T-helper 22 cell (primary cell): Measurements from ENCODE around the gene PTAFR.

Experiments
- DNase-seq: peaks from one replicate; pipeline ENCODE4 v3.0.0-alpha.2; 2020; ENCODE audit warnings: low read depth

The PTAFR gene

DNA sequence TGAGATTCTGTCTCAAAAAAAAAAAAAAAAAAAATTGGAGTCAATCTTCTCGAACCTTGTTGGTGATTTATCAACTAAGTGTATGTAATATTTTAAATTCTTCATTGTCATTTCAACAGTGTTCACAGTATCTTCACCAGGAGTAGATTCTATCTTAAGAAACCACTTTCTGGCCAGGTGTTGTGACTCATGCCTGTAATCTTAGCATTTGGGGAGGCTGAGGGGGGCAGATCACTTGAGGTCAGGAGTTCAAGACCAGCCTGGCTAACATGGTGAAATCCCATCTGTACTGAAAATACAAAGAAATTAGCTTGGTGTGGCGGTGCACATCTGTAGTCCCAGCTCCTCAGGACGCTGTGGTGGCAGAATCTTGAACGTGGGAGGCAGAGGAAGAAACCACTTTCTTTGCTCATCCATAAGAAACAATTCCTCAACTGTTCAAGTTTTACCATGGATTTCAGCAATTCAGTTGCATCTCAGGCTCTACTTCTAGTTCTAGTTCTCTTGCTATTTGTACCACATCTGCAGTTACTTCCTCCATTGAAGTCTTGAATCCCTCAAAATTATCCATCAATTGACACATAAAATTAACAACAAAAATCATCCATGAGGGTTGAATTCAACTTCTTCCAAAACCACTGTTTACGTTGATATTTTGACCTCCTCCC lies 57.7 kb downstream of the PTAFR start:
- no peak for DNase-seq

DNA sequence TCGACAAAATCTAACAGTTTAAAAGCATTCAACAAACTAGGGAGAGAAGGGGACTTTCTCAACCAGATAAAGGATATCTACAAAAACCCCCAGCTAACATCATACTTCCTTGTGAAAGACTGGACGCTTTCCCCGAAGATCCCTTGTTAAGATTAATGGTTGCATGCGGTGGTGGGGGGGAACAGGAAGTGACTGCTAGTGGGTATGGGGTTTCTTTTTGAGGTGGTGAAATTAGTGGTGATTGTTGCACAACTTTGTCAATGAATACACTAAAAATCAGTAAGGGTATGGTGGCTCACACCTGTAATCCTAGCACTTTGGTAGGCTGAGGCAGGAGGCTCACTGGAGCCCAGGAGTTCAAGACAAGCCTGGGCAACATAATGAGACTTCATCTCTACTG lies 61.2 kb downstream of the PTAFR start:
- DNase-seq = peak; percentile 7

DNA sequence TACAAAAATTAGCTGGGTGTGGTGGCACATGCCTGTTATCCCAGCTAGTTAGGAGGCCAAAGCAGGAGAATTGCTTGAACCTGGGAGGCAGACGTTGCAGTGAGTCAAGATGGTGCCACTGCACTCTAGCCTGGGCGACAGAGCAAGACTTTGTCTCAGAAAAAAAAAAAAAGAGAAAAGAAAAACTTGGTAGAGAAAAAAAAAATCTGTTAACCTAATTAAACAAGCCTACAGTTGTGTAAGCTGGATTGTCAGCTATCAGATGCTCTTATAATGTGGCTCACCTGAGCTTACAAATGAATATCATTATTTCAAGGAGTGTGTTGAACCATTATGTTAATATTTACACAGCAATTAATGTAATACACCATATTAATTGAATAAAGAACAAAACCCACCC lies 61.6 kb downstream of the PTAFR start:
- no peak for DNase-seq

DNA sequence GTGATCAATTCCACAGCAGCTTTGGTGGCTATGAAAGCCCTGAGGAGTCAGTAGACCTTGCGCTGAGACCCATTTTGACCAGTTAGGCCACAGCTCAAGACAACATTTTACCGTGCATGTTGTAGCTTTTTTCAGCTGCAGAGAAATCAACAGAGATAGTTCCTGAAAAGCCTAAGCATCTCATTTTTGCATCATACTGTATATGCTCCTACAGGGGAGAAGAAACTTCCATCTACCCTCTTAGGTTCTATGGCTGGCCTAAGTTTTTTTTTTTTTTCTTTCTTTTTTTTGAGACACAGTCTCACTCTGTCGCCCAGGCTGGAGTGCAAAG lies 63.3 kb downstream of the PTAFR start:
- no peak for DNase-seq

DNA sequence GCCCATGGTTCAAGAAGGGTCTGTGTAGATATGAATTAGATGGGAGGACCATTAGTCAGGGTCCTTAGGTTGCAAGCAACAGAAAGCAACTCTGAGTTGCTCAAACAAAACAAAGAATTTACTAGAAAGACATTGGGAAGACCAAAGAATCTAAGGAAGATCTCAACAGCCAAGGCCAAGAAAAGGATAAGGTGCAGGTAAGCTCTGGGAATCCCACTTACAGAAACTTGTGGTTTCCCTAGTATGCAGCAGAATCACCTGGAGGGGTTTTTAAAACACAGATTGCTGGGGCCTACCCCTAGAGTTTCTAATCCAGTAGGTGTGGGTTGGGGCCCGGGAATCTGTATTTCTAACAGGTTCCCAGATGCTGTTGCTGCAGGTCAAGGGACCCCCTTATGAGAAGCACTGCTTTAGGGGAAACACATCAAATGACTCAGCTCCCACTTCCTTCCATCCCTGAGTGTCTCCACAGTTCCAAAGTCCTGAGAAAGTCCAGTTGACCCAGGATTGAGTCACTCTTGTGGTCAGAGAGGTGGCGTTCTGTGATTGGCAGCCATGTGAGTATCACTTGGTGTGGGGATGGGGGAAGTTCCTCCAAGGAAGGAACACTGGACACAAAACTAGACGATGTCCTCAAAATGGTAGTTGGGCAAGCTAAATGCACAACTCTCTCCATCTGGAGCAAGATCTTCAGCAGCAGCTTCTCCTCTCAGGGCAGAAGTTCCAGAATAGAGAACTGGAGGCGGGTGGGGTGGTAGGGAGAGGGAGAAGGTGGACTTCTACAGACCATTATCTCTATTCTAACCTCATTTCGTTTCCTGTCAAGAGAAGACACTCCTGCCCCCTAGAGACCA lies 63.9 kb downstream of the PTAFR start:
- no peak for DNase-seq

DNA sequence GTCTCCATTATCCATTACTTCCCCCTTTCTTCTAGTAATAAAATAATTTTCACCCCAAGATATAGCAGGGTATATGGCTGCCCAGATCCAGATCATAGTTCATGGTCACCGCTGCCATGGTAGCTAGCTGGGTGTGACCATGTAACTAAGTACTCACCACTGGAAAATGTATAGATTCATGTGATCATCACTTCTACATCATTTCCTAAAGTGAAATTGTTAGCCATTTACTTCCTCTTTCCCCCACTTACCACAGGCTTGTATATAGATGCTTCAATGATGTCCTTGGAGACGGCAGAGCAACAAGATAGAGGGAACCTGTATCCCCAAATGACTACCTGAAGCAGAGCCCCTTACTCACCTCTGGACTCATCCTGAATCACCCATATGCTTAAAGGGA lies 65.3 kb downstream of the PTAFR start:
- no peak for DNase-seq

DNA sequence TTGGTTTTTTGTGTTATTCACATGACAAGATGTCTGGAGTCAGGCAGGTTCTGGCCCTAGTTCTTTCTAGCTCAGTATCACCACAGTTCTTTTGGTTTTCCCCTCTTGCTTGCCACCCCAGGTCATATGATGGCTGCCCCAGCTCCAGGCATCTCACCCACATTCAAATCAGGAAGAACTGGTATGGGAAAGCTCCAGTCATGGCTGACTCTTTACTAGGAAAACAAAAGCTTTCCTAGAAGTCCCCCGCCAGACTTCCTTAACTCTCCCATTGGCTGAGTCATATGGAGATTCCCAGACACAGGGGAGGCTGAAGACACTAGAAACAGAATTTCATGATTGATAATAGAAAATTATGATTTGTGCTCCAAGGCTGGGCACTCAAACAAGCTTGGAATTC lies 65.9 kb downstream of the PTAFR start:
- no peak for DNase-seq

DNA sequence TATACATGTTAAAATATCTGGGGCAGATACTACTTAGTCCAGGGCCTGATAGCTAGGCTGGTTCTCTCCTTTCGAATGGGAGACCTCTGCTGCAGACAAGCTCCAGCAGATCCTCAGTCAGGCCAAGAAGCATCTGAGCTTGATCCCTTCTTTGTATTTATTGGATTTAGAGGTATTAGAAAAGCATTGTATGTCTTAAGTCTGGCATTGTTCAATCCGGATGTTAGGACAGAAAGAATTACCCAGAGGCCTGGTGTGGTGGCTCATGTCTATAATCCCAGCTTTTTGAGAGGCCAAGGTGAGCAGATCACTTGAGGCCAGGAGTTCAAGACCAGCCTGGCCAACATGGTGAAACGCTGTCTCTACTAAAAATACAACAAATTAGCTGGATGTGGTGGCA lies 66.9 kb downstream of the PTAFR start:
- no peak for DNase-seq

DNA sequence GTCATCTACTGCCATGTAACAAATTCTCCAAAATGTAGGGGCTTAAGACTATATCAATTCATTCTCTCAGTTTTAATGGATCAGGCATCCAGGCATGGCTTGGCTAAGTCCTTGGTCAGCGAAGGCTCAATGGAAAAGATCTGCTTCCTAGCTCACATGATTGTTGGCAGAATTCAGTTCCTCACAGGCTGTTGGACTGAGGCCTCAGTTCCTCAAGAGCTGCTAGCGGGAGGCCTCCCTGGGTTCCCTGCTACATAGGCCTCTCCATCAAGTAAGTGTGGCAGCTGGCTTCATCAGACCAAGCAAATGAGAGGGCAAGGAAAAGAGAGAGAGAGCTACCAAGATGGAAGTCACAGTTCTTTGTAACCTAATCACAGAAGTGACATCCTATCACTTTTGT lies 68.5 kb downstream of the PTAFR start:
- DNase-seq = no peak

DNA sequence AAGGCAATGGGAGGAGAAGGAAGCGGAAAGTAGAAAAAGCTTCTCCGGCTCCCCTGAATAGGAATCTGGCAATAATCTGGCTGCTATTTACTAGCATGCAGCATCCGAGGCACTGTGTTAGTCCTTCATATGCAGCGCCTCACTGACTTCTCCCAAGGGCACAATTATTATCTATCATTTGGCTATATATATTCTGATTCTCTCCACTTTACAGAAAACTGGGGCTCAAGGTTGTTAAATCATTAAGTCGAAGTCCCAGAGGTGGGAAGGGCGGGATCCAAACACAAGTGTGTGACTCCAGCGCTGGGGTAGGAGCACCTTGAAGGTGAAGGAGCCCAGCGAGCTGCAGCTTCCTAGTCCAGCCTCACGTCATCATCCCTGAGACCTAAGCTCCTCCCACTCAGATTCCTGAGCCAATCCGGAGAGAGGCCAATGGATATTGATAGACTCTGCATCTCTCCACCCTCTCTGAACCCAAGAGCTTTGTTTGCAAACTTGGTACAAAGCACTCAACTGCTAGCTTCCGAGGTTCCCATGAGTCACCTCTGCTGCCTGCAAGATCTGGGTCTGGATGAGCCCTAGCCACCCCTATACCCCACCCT lies 71.5 kb downstream of the PTAFR start:
- DNase-seq = no peak

DNA sequence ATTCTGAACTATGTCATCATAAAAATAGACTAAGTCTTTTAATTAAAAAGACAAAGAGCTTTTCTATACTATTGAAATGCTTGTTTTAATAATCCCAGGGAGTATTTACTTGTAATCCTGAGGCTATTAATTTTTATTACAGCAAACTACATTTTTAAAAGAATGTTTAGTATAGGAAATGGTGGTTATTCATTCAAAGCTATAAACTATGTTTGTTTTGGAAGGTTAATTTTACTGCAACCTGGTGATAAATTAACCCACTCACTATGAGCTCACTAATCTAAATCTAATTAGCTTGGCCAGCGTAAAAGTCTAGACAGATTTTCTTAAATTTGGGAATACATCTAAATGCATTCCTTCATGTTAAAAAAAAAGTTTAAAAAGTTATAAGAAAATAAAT lies 74.3 kb downstream of the PTAFR start:
- no peak for DNase-seq

DNA sequence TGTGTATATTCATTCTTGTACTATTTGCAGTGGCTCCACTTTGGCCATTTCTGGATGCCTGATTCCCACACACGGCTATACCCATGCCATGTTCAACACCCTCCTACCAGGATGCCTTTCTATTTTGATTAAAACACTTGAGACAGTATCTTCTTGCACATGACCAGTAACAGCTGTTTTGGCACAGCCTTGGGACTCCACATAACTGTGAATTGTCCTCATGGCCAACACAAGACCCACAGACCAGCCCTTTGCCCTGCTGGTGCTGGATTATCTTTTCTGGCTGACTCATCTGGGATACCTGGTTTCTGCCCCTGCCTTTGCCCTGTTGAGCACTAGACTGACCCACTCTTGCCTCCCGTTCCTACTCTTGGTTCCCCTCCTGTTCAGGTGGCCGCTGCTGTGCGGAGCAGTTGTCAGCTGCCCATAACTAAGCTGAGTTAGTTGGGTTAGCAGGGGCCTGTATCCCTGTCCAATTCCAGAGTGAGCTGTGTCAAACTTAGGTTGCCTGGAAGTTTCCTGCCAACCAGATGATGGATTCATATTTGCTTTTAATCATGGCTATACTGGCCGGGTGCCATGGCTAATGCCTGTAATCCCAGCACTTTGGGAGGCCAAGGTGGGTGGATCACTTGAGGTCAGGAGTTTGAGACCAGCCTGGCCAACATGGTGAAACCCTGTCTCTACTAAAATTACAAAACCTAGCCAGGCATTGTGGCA lies 77.3 kb downstream of the PTAFR start:
- DNase-seq = no peak
